GM18526 (cell line): Measurements from ENCODE around the gene PRORP.
A peak's percentile ranks its signal among the peaks of the same experiment; 100 is the strongest.

Source experiments
- POLR2A ChIP-seq: IDR thresholded peaks from 3 replicates; pipeline ENCODE4 v1.6.1; 2011; ENCODE audit not compliant: insufficient read length; ENCODE audit errors: extremely low read depth

PRORP gene

GRCh38 chr14:35121887-35122695 lies at the start of gene PRORP, which contains the start of gene PPP2R3C:
TSS of gene PRORP (plus strand) at chr14:35122552. CDS start at chr14:35123246, 694 bp downstream.
TSS of gene PPP2R3C (minus strand) at chr14:35121990. CDS start at chr14:35121959, 31 bp downstream.
- peak; percentile 75 for TF ChIP-seq POLR2A

- TF ChIP-seq POLR2A, result no peak
These were observed 48.9 kb upstream of the PRORP start for GRCh38 chr14:35073486-35073885.

DNA sequence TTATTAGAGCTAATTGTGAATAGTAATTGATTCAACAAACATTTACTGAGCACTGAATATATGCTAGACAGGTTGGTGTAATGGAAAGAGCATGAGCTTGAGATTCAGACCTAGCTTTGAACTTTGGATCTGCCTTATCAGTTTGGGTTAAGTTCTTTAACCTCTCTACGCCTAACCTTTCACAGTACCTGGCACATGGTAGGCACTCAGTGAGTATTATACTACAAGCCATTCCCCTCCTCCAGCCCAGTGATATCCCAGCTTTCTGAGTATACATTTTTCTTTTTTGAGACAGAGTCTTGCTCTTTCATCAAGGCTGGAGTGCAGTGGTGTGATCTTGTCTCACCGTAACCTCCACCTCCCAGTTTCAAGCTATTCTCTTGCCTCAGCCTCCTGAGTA lies 44.3 kb upstream of the PRORP start:
- no peak for TF ChIP-seq POLR2A

DNA sequence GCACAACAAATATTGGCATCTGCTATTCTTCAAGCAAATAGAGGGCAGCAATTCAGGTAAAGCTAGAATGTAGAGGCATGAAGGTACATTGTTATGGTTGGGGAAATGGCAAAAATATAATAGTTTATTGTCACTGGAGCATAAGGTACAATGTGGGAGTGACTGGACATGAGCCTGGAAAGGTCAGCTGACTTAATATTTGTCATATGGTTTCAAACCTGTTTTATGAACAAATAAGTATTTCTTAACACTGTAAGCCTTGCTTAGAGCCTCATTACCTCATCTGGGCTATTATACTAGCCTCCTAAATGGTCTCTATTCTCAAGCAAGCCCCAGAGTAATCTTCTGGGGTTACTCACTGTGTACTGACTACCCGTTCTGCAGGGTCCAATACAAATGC lies 42.6 kb upstream of the PRORP start:
- no peak for TF ChIP-seq POLR2A

GRCh38 chr14:35083530-35084150 lies 38.7 kb upstream of the PRORP start:
- no peak for TF ChIP-seq POLR2A

- no peak for TF ChIP-seq POLR2A
These were observed 36.9 kb upstream of the PRORP start for GRCh38 chr14:35085441-35085840.

- TF ChIP-seq POLR2A, result no peak
These were observed 33.8 kb upstream of the PRORP start for GRCh38 chr14:35088514-35088913.

GRCh38 chr14:35107866-35108265 lies 14.5 kb upstream of the PRORP start:
- TF ChIP-seq POLR2A, result no peak

- TF ChIP-seq POLR2A, result no peak
These were observed 9.7 kb upstream of the PRORP start for GRCh38 chr14:35112641-35113040.

DNA sequence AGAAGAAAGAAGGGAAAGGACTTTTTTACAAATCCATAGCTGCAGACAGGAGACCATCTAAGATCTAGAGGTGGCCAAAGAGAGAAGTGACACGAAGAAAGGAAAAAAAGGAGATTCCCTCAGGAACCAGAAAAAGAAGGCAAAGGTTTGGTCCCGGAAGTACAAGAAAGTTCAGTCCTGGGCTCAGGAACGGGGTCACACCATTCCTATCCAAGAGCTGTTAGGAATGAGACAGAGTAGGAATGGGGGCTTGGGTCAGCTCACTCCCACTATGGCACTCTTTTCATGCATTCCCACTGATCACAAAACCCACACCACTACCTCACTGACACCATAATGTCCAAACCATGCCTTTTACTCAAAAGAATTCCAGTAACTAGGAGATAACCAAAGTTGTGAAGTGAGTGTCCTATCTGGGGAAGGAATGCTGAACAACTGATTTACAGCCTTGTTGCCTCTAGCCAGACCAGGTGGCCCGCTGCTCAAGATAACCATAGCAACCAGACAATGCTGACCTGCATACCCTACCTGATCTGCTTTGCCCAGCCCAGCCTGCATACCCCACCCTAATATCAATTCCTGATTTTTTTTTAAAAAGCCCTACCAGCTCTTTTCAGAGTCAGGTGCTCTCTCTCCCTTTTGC lies 8.9 kb upstream of the PRORP start:
- TF ChIP-seq POLR2A, result no peak

DNA sequence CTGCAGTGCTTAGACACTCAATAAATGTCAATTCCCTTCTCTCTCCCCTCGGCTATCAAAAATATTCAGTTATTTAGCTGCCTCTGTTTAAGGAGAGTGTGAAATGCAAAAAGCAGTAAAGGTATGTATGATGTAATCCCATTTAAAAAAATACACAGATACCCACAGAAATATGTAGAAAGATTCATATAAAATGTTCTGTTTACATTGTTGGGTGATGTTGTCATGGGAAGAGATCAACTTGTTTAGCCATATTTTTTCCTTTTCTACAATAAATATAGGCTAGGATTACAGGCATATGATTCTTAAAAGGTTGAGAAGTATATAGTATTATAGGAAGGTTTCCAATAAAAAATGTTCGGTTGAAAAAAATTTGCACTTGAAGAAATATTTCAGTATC lies 8.3 kb upstream of the PRORP start:
- no peak for TF ChIP-seq POLR2A

GRCh38 chr14:35116242-35116641 lies 6.1 kb upstream of the PRORP start:
- TF ChIP-seq POLR2A, result no peak

- no peak for TF ChIP-seq POLR2A
These were observed 5.2 kb upstream of the PRORP start for GRCh38 chr14:35117112-35117511.

DNA sequence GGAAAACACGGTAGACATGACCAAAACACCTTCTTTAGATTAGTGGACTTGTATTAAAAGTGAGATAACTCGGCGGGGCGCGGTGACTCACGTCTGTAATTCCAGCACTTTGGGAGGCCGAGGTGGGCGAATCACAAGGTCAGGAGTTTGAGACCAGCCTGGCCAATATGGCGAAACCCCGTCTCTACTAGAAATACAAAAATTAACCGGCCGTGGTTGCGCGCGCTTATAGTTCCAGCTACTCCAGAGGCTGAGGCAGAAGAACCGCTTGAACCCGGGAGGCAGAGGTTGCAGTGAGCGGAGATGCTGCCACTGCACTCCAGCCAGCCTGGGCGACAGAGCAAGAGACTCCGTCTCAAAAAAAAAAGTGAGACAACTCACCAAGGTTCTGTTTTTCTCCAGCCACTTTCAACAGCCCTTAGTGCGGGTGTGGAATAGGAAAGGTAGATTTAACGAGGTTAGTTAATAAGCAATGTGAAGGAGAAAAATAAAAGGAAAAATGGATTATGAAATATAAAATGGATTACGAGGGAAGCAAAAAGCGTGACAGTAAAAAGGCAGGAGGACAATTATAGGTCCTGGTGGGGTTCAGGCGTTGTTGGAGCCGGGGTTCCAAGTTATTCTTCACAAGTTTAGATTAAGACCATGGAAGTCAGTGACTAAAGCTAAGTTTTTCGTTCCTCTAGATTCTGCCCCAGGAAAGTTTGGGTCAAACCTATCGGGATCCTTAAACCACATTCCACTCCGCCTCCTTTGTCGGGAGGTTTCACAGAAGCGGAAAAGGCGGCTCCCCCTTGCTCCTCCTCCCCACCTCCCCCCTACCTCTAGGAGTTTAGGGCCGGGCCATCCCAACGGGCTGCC lies 1.1 kb upstream of the PRORP start:
- TF ChIP-seq POLR2A, result no peak

GRCh38 chr14:35122696-35123387 lies 490 bp downstream of the PRORP start:
- TF ChIP-seq POLR2A, result peak; percentile 42

- no peak for TF ChIP-seq POLR2A
These were observed 994 bp downstream of the PRORP start for GRCh38 chr14:35123388-35123703.
